Regular cardiac myocyte (primary cell): Measurements from ENCODE around the gene AGO1. TPM values are rescaled to one million over a fixed set of nuclear protein-coding genes. Genes with fewer than 3 reads are reported as not detected.

Experiments used
- total RNA-seq: library from RNA; depleted of rRNA; stranded (reverse); fragments of >200 nt; gene quantifications from 2 replicates; pipeline ENCODE4 v1.2.3, GENCODE V29; 2014

The AGO1 gene
- total RNA-seq: 8.2 and 15.9 TPM in 2 replicates

GRCh38 chr1:35882945-35883634 lies at the start of gene AGO1:
Gene AGO1 (plus strand): TSS chr1:35883209. CDS start chr1:35883422, 213 bp downstream.

GRCh38 chr1:35930593-35931445 lies 47.8 kb downstream of the AGO1 start, which contains the start of gene AGO3:
Gene AGO3 (plus strand): TSS chr1:35931105. CDS start chr1:35931427, 322 bp downstream.

Other genes starting within 250 kb of the AGO1 start
- gene PSMB2, start 241.7 kb upstream of the AGO1 start, total RNA-seq: 11.0 and 39.1 TPM in 2 replicates
- gene C1orf216, start 164.3 kb upstream of the AGO1 start, total RNA-seq: 16.1 and 20.7 TPM in 2 replicates
- gene CLSPN, start 113.2 kb upstream of the AGO1 start, total RNA-seq: 3.1 and 58.1 TPM in 2 replicates
- 9.6 and 13.2 TPM in 2 replicates for gene AGO4, start 75.2 kb upstream of the AGO1 start, total RNA-seq
- 9.4 and 11.6 TPM in 2 replicates for gene AGO3, start 47.9 kb downstream of the AGO1 start, total RNA-seq
- 0.28 TPM in 1 of 2 replicates, not detected in the other for gene TEKT2, start 200.9 kb downstream of the AGO1 start, total RNA-seq
- gene ADPRS, start 205.7 kb downstream of the AGO1 start, total RNA-seq: 38.7 and 39.7 TPM in 2 replicates
- 0.58 and 2.0 TPM in 2 replicates for gene COL8A2, start 242.0 kb downstream of the AGO1 start, total RNA-seq